ENCODE measurements around the gene DPF3.

Gene DPF3

GRCh38 chr14:72605096-72605920 is 288.6 kb downstream of the DPF3 start:
- DNase-seq (ENCODE audit: low read depth) = no peak
- no peak for TF ChIP-seq CTCF (IDR thresholded peaks at IDR 0.05; ENCODE audit: control insufficient read depth, insufficient read depth, low read depth, low read length, missing control alignments)
- H3K4me3 ChIP-seq (ENCODE audit: control insufficient read depth, low read depth, low read length) = no peak overlapping the region

GRCh38 chr14:72604133-72604532 is 289.8 kb downstream of the DPF3 start:
- no peak overlapping the region for H3K4me3 ChIP-seq (ENCODE audit: control insufficient read depth, low read depth, low read length)
- no peak for DNase-seq (ENCODE audit: low read depth)
- no peak for TF ChIP-seq CTCF (IDR thresholded peaks at IDR 0.05; ENCODE audit: control insufficient read depth, insufficient read depth, low read depth, low read length, missing control alignments)

GRCh38 chr14:72603639-72604038 is 290.3 kb downstream of the DPF3 start:
- DNase-seq (ENCODE audit: low read depth) = no peak
- TF ChIP-seq CTCF (IDR thresholded peaks at IDR 0.05; ENCODE audit: control insufficient read depth, insufficient read depth, low read depth, low read length, missing control alignments) = no peak
- no peak overlapping the region for H3K4me3 ChIP-seq (ENCODE audit: control insufficient read depth, low read depth, low read length)

GRCh38 chr14:72600551-72601330 is 293.2 kb downstream of the DPF3 start:
- H3K4me3 ChIP-seq (ENCODE audit: control insufficient read depth, low read depth, low read length) = no peak overlapping the region
- no peak for DNase-seq (ENCODE audit: low read depth)
- TF ChIP-seq CTCF (IDR thresholded peaks at IDR 0.05; ENCODE audit: control insufficient read depth, insufficient read depth, low read depth, low read length, missing control alignments) = no peak

- no peak for DNase-seq (ENCODE audit: low read depth)
Measured at GRCh38 chr14:72599579-72600470, 294.1 kb downstream of the DPF3 start.

More at GRCh38 chr14:72599579-72600470, 294.1 kb downstream of the DPF3 start:
- no peak for TF ChIP-seq CTCF (IDR thresholded peaks at IDR 0.05; ENCODE audit: control insufficient read depth, insufficient read depth, low read depth, low read length, missing control alignments)
- H3K4me3 ChIP-seq (ENCODE audit: control insufficient read depth, low read depth, low read length) = no peak overlapping the region

All from AG09309 (cell line).